ENCODE results near the gene TWF2. TPM values are rescaled to one million over a fixed set of nuclear protein-coding genes. Genes with fewer than 3 reads are reported as not detected.
A peak's percentile ranks its signal among the peaks of the same experiment; 100 is the strongest.
"Not testable (repeated sequence)": the region's sequence is repeated elsewhere in the genome, so short reads cannot be mapped to it uniquely, and the experiment has no call there.

The TWF2 gene
- total and polyA plus RNA-seq, 9 of the 15 experiments (the other 6 are each of a cell fraction or from before 2014, with no cell fraction given) = 0.11 to 61.9 (median 29.7) TPM

DNA sequence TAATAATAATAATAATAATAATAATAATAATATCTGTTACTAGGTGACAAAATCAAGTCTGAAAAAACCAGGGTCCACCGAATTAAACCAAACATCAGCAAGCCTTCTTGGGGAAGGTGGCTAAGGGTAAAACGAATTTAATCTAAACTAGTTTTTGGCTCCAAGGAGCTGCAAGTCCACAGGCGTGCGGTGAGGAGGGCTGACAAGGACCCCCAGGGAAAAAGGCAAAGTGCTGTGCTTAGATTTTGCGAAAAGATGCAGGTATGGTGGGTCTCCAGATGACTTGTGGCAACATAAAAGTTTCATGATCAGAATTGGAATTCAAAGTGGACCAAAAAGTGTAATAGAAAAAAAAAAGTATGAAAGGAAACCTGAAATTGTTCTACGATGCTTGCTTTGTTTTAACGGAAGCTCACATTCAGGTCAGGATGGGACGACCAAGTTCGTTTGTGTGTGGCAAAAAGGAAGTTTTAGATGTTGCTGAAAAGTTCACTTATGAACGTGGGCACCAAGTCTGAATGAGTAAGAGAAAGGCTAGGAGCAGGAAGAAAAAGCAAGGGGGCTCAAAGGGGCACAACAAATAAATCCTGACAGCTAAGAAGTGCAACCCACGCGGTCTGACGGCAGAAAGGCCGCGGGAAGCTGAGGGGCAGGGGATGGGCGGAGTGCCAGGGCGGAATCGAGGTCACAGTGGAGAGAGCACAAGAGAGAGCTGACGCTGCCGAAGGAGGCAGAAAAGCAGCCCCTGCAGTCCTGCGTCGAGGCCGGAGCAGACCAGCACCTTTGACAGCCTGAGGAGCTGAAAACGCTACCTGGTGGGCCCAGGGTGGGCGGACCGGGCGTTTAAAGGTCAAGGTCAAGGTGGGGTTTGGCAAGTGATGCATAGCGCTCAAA is 38.4 kb upstream of the TWF2 start (continued):
- TF ChIP-seq TEAD4 (IDR thresholded peaks at IDR 0.05; ENCODE audit: low read length) = 0 out of 2 replicates have a peak, but pooled peaks have one; percentile 5
- TF ChIP-seq TEAD4 (CRISPR knock-in tag; IDR thresholded peaks at IDR 0.05; ENCODE audit: borderline replicate concordance) = no peak
- no peak for TF ChIP-seq JUNB (CRISPR knock-in tag; conservative IDR thresholded peaks at IDR 0.05)
- no peak for TF ChIP-seq SMARCA4 (IDR thresholded peaks at IDR 0.05)

DNA sequence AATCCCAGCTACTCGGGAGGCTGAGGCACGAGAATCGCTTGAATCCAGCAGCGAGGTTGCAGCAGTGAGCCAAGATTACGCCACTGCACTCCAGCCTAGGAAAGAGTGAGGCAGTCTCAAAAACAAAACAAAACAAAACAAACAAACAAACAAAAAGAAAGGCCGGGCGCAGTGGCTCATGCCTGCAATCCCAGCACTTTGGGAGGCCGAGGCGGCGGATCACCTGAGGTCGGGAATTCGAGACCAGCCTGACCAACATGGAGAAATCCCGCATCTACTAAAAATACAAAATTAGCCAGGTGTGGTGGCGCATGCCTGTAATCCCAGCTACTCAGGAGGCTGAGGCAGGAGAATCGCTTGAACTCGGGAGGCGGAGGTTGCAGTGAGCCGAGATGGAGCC is 35.8 kb upstream of the TWF2 start:
- FAIRE-seq; in situ Hi-C loops (cut with MboI); intact Hi-C loops (cut with micrococcal nuclease); H3K27me3 ChIP-seq (ENCODE audit: control insufficient read depth in 2 of 2, insufficient read depth in 2 of 2, low read length in 2 of 2); H3K9me1 ChIP-seq (ENCODE audit: control insufficient read depth, insufficient read depth, low read length); H3K9ac ChIP-seq (ENCODE audit: insufficient read depth in 1 of 2, low read depth in 2 of 2, low read length in 2 of 2); H3K27ac ChIP-seq (ENCODE audit: extremely low read depth, low read depth, low read length); H3K4me2 ChIP-seq (ENCODE audit: insufficient read depth, low read length); H3K4me3 ChIP-seq; ATAC-seq; DNase-seq (ENCODE audit: extremely low read depth in 1 of 4, low spot score in 3 of 4); H3K9me3 ChIP-seq (replicated peaks; ENCODE audit: control insufficient read depth, insufficient read depth, low read depth, low read length); CTCF ChIA-PET (ENCODE audit: low intra/inter-chr PET ratio); H2AFZ ChIP-seq (ENCODE audit: low read depth, low read length); BruUV-seq (replicated peaks): not testable (repeated sequence)
- 97% methylated on average over 12 of the region's 18 CpGs for WGBS (ENCODE audit: insufficient coverage, low coverage, missing lambda C conversion rate)
- Histone ChIP-seq H3K79me2 (ENCODE audit: control insufficient read depth, insufficient read depth, low read length) (peaks cover 98% of the 10 kb centered on the region), H3K4me1 (replicated peaks in 1 of 2; ENCODE audit: control insufficient read depth in 2 of 2, insufficient read depth in 2 of 2, low read length in 2 of 2) (peaks cover 5 to 13% of the 10 kb centered on the region in 2 experiments; a peak in 4 of 5 replicates), H4K20me1 (replicated peaks; ENCODE audit: control insufficient read depth, insufficient read depth, low read length) (peaks cover 18% of the 10 kb centered on the region), H3K36me3 (ENCODE audit: control insufficient read depth, insufficient read depth, low read length) (peaks cover 56% of the 10 kb centered on the region)
- POLR2A ChIA-PET = interaction anchor here (0.6 kb wide), 1 partner anchor 40 kb away, joined by 3 read pairs; no protein-coding TSS in a partner anchor

All from K562 (cell line).